Endodermal cell (in vitro differentiated cells): ENCODE results near the gene MAP2K5. TPM values are rescaled to one million over a fixed set of nuclear protein-coding genes. Genes with fewer than 3 reads are reported as not detected.
"Not testable (repeated sequence)": the region's sequence is repeated elsewhere in the genome, so short reads cannot be mapped to it uniquely, and the experiment has no call there.

Experiments
- DNase-seq: peaks from one replicate; pipeline ENCODE4 v3.0.0-alpha.2; 2017
- H3K27ac ChIP-seq: 2 replicates; pipeline ENCODE4 v1.5.1; 2013; ENCODE audit warnings: mild to moderate bottlenecking, low read depth, low read length, moderate library complexity
- H3K27me3 ChIP-seq: 2 replicates; pipeline ENCODE4 v1.6.1; 2013; ENCODE audit warnings: mild to moderate bottlenecking, low read length, moderate library complexity; ENCODE audit not compliant: insufficient read depth, control insufficient read depth, poor library complexity, severe bottlenecking
- H3K36me3 ChIP-seq: 2 replicates; pipeline ENCODE4 v1.7.0; 2013; ENCODE audit warnings: mild to moderate bottlenecking, low read length, moderate library complexity; ENCODE audit not compliant: control insufficient read depth, insufficient read depth
- H3K4me1 ChIP-seq: one replicate; pipeline ENCODE4 v1.7.0; 2013; ENCODE audit warnings: low read length; ENCODE audit not compliant: control insufficient read depth, insufficient read depth
- H3K4me3 ChIP-seq: 2 replicates; pipeline ENCODE4 v1.5.1; 2013; ENCODE audit warnings: mild to moderate bottlenecking, low read length, moderate library complexity
- H3K9ac ChIP-seq: 2 replicates; pipeline ENCODE4 v1.6.1; 2013; ENCODE audit warnings: mild to moderate bottlenecking, low read length, moderate library complexity; ENCODE audit not compliant: poor library complexity, severe bottlenecking; ENCODE audit errors: extremely low read depth
- H3K9me3 ChIP-seq: 2 replicates; pipeline ENCODE4 v1.6.1; 2013; ENCODE audit warnings: mild to moderate bottlenecking, low read length, moderate library complexity; ENCODE audit not compliant: control insufficient read depth
- H3K27ac Mint-ChIP-seq: 2 replicates; pipeline ENCODE4 v1.8.0; 2020; ENCODE audit warnings: mixed read lengths
- H3K27me3 Mint-ChIP-seq: 2 replicates; pipeline ENCODE4 v1.8.0; 2021; ENCODE audit warnings: mild to moderate bottlenecking, mixed read lengths; ENCODE audit not compliant: insufficient read depth
- H3K36me3 Mint-ChIP-seq: 2 replicates; pipeline ENCODE4 v1.8.0; 2020; ENCODE audit warnings: low read depth, mixed read lengths
- H3K4me1 Mint-ChIP-seq: 2 replicates; pipeline ENCODE4 v1.8.0; 2020; ENCODE audit warnings: mixed read lengths
- H3K4me3 Mint-ChIP-seq: 2 replicates; pipeline ENCODE4 v1.8.0; 2020; ENCODE audit warnings: mild to moderate bottlenecking, moderate library complexity, mixed read lengths
- H3K9me3 Mint-ChIP-seq: 2 replicates; pipeline ENCODE4 v1.8.0; 2020; ENCODE audit warnings: mild to moderate bottlenecking, mixed read lengths
- WGBS, 2 experiments: methylation state at CpG; one replicate each; pipeline versions ENCODE4 v1.1.5 to v1.1.7; 2013; ENCODE audit warnings: missing lambda C conversion rate in 2 of 2, mixed read lengths in 1 of 2; ENCODE audit not compliant: insufficient coverage in 1 of 2, insufficient read length in 1 of 2; 5-methylcytosine and 5-hydroxymethylcytosine counted together
- total RNA-seq, 2 donors: library from RNA; stranded (reverse); fragmentation: NEBNext Ultra II Directional in 1 of 2; extraction: Animal tissue kit (Norgen Biotek cat#: 25700) in 1 of 2; gene quantifications; 2 replicates in 1 of 2; 3 replicates in 1 of 2; pipeline ENCODE4 v1.2.1, GENCODE V29; 2021
- TF ChIP-seq, protein P1 (sequence below): fragments of 200-600 bp; sonication (generic); conservative IDR thresholded peaks from 2 replicates; pipeline ENCODE4 v1.5.0; 2021; ENCODE audit warnings: antibody characterized with exemption, mild to moderate bottlenecking

Gene MAP2K5
- total RNA-seq, 2 donors from 2014 or later: 17.1 to 26.7 TPM

- Histone ChIP-seq H3K36me3 (no peaks in the 10 kb centered on the region), H3K4me3 (no peak overlapping the region), H3K9ac (no peak overlapping the region), H3K9me3 (no peaks in the 10 kb centered on the region), H3K27me3 (no peaks in the 10 kb centered on the region), H3K27ac (no peak overlapping the region), H3K4me1 (no peaks in the 10 kb centered on the region)
- DNase-seq: no peak
- Mint-ChIP-seq H3K4me3 (no peak overlapping the region), H3K9me3 (no peaks in the 10 kb centered on the region), H3K27ac (no peak overlapping the region), H3K4me1 (peaks cover 18% of the 10 kb centered on the region), H3K36me3 (peaks cover 12% of the 10 kb centered on the region), H3K27me3 (no peaks in the 10 kb centered on the region)
- 81 to 87% methylated on average over 4 of the region's 4 CpGs for WGBS, 2 experiments
- TF ChIP-seq, protein P1, sequence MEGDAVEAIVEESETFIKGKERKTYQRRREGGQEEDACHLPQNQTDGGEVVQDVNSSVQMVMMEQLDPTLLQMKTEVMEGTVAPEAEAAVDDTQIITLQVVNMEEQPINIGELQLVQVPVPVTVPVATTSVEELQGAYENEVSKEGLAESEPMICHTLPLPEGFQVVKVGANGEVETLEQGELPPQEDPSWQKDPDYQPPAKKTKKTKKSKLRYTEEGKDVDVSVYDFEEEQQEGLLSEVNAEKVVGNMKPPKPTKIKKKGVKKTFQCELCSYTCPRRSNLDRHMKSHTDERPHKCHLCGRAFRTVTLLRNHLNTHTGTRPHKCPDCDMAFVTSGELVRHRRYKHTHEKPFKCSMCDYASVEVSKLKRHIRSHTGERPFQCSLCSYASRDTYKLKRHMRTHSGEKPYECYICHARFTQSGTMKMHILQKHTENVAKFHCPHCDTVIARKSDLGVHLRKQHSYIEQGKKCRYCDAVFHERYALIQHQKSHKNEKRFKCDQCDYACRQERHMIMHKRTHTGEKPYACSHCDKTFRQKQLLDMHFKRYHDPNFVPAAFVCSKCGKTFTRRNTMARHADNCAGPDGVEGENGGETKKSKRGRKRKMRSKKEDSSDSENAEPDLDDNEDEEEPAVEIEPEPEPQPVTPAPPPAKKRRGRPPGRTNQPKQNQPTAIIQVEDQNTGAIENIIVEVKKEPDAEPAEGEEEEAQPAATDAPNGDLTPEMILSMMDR: no peak
Observed at GRCh38 chr15:67618297-67618696, 75.8 kb downstream of the MAP2K5 start.

- Mint-ChIP-seq H3K27me3 (no peaks in the 10 kb centered on the region), H3K27ac (no peak overlapping the region), H3K9me3 (no peaks in the 10 kb centered on the region), H3K4me1 (peaks cover 6% of the 10 kb centered on the region), H3K4me3 (no peak overlapping the region), H3K36me3 (peaks cover 13% of the 10 kb centered on the region)
- no peak for DNase-seq
- no peaks in the 10 kb centered on the region for H3K4me1 ChIP-seq
- no peaks in the 10 kb centered on the region for H3K27me3 ChIP-seq
- H3K9me3 ChIP-seq: no peaks in the 10 kb centered on the region
- no peak overlapping the region for H3K4me3 ChIP-seq
- TF ChIP-seq, protein P1: no peak
- whole genome bisulfite sequencing, 2 experiments: 85 to 95% methylated on average over 2 of the region's 2 CpGs
- H3K27ac ChIP-seq: no peak overlapping the region
- no peaks in the 10 kb centered on the region for H3K36me3 ChIP-seq
- H3K9ac ChIP-seq: no peak overlapping the region
Observed at GRCh38 chr15:67622110-67622509, 79.6 kb downstream of the MAP2K5 start.

- Mint-ChIP-seq H3K4me1 (no peaks in the 10 kb centered on the region), H3K9me3 (peaks cover 9% of the 10 kb centered on the region), H3K36me3 (peaks cover 16% of the 10 kb centered on the region), H3K4me3 (no peak overlapping the region), H3K27me3 (peaks cover 33% of the 10 kb centered on the region), H3K27ac (no peak overlapping the region)
- Histone ChIP-seq H3K4me3 (no peak overlapping the region), H3K9me3 (no peaks in the 10 kb centered on the region), H3K27me3 (peaks cover 53% of the 10 kb centered on the region), H3K27ac (no peak overlapping the region), H3K36me3 (no peaks in the 10 kb centered on the region), H3K9ac (no peak overlapping the region), H3K4me1 (no peaks in the 10 kb centered on the region)
- 100% methylated on average over 2 of the region's 3 CpGs; no CpG with 5 or more reads in 1 of the 2 experiments for WGBS, 2 experiments
- no peak for DNase-seq
- TF ChIP-seq, protein P1: no peak
Observed at GRCh38 chr15:67632261-67632660, 89.8 kb downstream of the MAP2K5 start.

- not testable (repeated sequence) for H3K9ac ChIP-seq, DNase-seq, H3K27ac ChIP-seq, H3K9me3 Mint-ChIP-seq, H3K36me3 ChIP-seq, H3K9me3 ChIP-seq, H3K4me1 ChIP-seq, H3K27ac Mint-ChIP-seq, H3K4me3 ChIP-seq, H3K4me3 Mint-ChIP-seq, H3K4me1 Mint-ChIP-seq
- peaks cover 20% of the 10 kb centered on the region for H3K36me3 Mint-ChIP-seq
- H3K27me3 ChIP-seq: peaks cover 74% of the 10 kb centered on the region
- H3K27me3 Mint-ChIP-seq: peaks cover 60% of the 10 kb centered on the region
- WGBS, 2 experiments: 86 to 95% methylated on average over 9 to 11 of the region's 11 CpGs
Observed at GRCh38 chr15:67635950-67636349, 93.4 kb downstream of the MAP2K5 start.
